Prostate gland (tissue), 2 donors: ENCODE results near the gene NOC2L.

Experiments
- POLR2A ChIP-seq: fragments of 450-650 bp; IDR thresholded peaks from one replicate; pipeline ENCODE4 v1.6.1; 2016; ENCODE audit warnings: antibody characterized with exemption, mild to moderate bottlenecking
- TF ChIP-seq, protein P1 (sequence below), 4 experiments: fragments of 200-600 bp in 2 of 4; fragments of 450-650 bp in 2 of 4; sonication (generic) in 2 of 4; IDR thresholded peaks; 1 replicate in 3 of 4; 2 replicates in 1 of 4; pipeline ENCODE4 v1.5.1; 2016 to 2019; ENCODE audit warnings: antibody characterized with exemption in 4 of 4, mild to moderate bottlenecking in 2 of 4, moderate library complexity in 2 of 4

DNA sequence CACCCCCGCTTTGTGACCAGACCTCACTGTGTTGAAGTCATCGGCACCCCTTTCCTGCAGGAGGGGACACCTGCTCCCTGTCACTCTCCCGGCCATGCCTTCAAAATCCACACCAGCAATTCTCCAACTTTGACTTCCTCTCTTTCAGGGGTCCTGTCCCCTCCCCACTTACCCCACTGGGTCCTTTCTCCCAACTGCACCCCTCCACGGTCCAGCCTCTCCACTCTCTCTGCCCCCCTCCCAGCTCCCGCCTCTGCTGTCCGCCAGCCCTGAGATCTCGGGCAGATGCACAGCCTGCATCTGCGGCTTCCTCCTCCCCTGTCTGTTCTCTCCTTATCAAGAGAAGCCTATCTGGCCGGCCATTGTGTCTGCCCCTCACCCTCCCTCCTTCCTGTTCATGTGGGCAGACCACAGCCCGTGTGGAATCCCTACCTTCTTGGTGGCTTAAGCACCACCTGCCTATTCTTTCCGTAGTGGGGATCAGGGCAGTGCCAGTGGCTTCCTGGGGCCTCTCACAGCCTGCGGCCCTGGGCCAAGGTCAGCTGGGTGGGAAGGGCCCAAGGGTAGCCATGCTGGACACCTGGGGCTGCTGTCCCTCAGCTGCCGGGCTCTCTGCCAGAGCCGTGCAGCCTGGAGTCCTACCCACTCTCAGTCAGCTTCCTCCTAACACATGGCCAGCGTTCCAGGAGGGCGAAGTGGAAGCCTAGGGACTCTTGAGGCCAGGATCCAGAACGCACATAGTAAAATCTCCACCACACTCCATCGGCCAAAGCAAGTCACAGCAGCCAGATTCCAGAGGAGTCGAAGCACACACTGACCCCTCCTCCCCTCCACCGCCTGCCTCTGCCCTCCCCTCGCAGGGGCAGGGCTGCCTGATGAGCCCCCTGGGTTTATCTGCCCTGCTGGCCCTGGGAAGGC, 46.0 kb upstream of the NOC2L start:
- TF ChIP-seq, protein P1, sequence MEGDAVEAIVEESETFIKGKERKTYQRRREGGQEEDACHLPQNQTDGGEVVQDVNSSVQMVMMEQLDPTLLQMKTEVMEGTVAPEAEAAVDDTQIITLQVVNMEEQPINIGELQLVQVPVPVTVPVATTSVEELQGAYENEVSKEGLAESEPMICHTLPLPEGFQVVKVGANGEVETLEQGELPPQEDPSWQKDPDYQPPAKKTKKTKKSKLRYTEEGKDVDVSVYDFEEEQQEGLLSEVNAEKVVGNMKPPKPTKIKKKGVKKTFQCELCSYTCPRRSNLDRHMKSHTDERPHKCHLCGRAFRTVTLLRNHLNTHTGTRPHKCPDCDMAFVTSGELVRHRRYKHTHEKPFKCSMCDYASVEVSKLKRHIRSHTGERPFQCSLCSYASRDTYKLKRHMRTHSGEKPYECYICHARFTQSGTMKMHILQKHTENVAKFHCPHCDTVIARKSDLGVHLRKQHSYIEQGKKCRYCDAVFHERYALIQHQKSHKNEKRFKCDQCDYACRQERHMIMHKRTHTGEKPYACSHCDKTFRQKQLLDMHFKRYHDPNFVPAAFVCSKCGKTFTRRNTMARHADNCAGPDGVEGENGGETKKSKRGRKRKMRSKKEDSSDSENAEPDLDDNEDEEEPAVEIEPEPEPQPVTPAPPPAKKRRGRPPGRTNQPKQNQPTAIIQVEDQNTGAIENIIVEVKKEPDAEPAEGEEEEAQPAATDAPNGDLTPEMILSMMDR (IDR thresholded peaks at IDR 0.05), result no peak
- no peak for TF ChIP-seq POLR2A
